Measurements from ENCODE around the gene KLHDC8A. TPM values are rescaled to one million over a fixed set of nuclear protein-coding genes. Genes with fewer than 3 reads are reported as not detected.
A peak's percentile ranks its signal among the peaks of the same experiment; 100 is the strongest.

KLHDC8A gene
- total RNA-seq, 1 donor from 2014 or later, result 0.27 TPM

- H3K4me1 ChIP-seq, result peaks cover 27% of the 10 kb centered on the region
- no peaks in the 10 kb centered on the region for H3K27me3 ChIP-seq (ENCODE audit: low read depth)
- H3K36me3 ChIP-seq, result no peaks in the 10 kb centered on the region
- peak overlapping the region; percentile 37 for H3K27ac ChIP-seq (replicated peaks)
- no peak for TF ChIP-seq CTCF (IDR thresholded peaks at IDR 0.05; ENCODE audit: borderline replicate concordance)
- no peaks in the 10 kb centered on the region for H3K9me3 ChIP-seq (replicated peaks)
- no peak overlapping the region for H3K4me3 ChIP-seq
- intact Hi-C loops (cut with micrococcal nuclease), result no loop called here
- no peak for DNase-seq
Measured at GRCh38 chr1:205287767-205288559, 68.8 kb downstream of the KLHDC8A start.

GRCh38 chr1:205287076-205287475 is 69.6 kb downstream of the KLHDC8A start:
- no peak for DNase-seq
- Histone ChIP-seq H3K4me1 (peaks cover 27% of the 10 kb centered on the region), H3K27me3 (ENCODE audit: low read depth) (no peaks in the 10 kb centered on the region), H3K36me3 (no peaks in the 10 kb centered on the region), H3K27ac (replicated peaks) (no peak overlapping the region), H3K9me3 (replicated peaks) (no peaks in the 10 kb centered on the region), H3K4me3 (no peak overlapping the region)
- intact Hi-C loops (cut with micrococcal nuclease), result no loop called here
- no peak for TF ChIP-seq CTCF (IDR thresholded peaks at IDR 0.05; ENCODE audit: borderline replicate concordance)

- no peak overlapping the region for H3K27ac ChIP-seq (replicated peaks)
Measured at GRCh38 chr1:205286335-205286950, 70.3 kb downstream of the KLHDC8A start.

More at GRCh38 chr1:205286335-205286950, 70.3 kb downstream of the KLHDC8A start:
- Histone ChIP-seq H3K27me3 (ENCODE audit: low read depth) (no peaks in the 10 kb centered on the region), H3K36me3 (no peaks in the 10 kb centered on the region), H3K4me3 (no peak overlapping the region), H3K4me1 (peaks cover 27% of the 10 kb centered on the region), H3K9me3 (replicated peaks) (no peaks in the 10 kb centered on the region)
- TF ChIP-seq CTCF (IDR thresholded peaks at IDR 0.05; ENCODE audit: borderline replicate concordance), result no peak
- intact Hi-C loops (cut with micrococcal nuclease), result no loop called here
- no peak for DNase-seq

Other genes with a start within 250 kb of the KLHDC8A start
- 10.3 TPM for gene RBBP5, start 234.9 kb downstream of the KLHDC8A start, total RNA-seq
- 6.3 TPM for gene DSTYK, start 145.2 kb downstream of the KLHDC8A start, total RNA-seq
- gene TMCC2, start 129.0 kb downstream of the KLHDC8A start, total RNA-seq, result 2.5 TPM
- 0.74 TPM for gene NUAK2, start 35.2 kb downstream of the KLHDC8A start, total RNA-seq
- not detected for gene LEMD1, start 65.1 kb upstream of the KLHDC8A start, total RNA-seq
- gene BLACAT1, start 99.1 kb upstream of the KLHDC8A start, total RNA-seq, result not detected
- 179 TPM for gene CDK18, start 147.7 kb upstream of the KLHDC8A start, total RNA-seq

Measured in left ventricle myocardium inferior (tissue), 1 donor.